GM06990 (cell line): Measurements from ENCODE around the gene AKT1.

Experiments
- DNase-seq: peaks from one replicate; pipeline ENCODE4 v3.0.0-alpha.2; 2011; ENCODE audit not compliant: insufficient read length; ENCODE audit errors: extremely low read depth
- H3K27me3 ChIP-seq: replicated peaks from 2 replicates; pipeline ENCODE4 v1.6.0; 2011; ENCODE audit warnings: low read length; ENCODE audit not compliant: control insufficient read depth, insufficient read depth
- H3K36me3 ChIP-seq: 2 replicates; pipeline ENCODE4 v1.5.1; 2011; ENCODE audit warnings: low read length; ENCODE audit not compliant: control insufficient read depth, insufficient read depth
- H3K4me3 ChIP-seq: replicated peaks from 2 replicates; pipeline ENCODE4 v1.5.1; 2011; ENCODE audit warnings: low read depth, mild to moderate bottlenecking, control low read depth, low read length
- TF ChIP-seq, protein P1 (sequence below): IDR thresholded peaks from 2 replicates; pipeline ENCODE4 v1.5.1; 2011; ENCODE audit warnings: low read length, control low read depth, mild to moderate bottlenecking, inconsistent platforms; ENCODE audit not compliant: insufficient read depth, poor library complexity, severe bottlenecking

Gene AKT1

DNA sequence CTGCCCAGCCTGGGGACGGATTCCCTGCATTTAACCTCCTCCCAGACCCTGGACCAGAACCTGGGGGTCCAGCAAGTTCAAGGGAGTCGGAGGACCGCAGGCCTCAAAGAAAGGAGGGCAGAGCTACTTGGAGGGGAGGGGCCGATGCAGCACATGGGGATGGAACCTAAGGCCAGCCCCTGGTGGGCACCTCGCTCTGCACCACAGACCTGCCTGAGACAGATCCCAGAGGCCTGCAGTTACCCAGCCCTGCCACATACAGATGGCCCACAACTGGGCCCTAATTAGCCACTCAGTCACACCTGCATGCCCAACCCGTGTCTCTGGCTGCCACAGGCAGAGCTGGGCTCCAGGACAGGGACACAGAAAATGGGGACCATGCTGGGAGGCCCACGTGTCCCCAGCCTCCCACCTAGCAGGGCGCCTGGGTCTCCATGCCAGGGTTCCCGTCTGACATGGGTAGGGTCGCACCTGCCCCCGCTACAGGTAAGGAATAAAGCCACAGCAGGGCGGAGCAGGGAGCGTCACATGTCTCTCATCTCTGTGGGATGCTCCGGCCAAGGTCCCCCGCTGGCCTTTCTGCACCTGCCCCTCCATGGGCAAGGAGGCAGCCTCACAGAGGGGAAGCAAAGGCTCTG is 16.7 kb downstream of the AKT1 start:
- H3K4me3 ChIP-seq = no peak overlapping the region
- H3K36me3 ChIP-seq = peaks cover 18% of the 10 kb centered on the region
- no peak for DNase-seq
- TF ChIP-seq, protein P1, sequence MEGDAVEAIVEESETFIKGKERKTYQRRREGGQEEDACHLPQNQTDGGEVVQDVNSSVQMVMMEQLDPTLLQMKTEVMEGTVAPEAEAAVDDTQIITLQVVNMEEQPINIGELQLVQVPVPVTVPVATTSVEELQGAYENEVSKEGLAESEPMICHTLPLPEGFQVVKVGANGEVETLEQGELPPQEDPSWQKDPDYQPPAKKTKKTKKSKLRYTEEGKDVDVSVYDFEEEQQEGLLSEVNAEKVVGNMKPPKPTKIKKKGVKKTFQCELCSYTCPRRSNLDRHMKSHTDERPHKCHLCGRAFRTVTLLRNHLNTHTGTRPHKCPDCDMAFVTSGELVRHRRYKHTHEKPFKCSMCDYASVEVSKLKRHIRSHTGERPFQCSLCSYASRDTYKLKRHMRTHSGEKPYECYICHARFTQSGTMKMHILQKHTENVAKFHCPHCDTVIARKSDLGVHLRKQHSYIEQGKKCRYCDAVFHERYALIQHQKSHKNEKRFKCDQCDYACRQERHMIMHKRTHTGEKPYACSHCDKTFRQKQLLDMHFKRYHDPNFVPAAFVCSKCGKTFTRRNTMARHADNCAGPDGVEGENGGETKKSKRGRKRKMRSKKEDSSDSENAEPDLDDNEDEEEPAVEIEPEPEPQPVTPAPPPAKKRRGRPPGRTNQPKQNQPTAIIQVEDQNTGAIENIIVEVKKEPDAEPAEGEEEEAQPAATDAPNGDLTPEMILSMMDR = no peak
- no peaks in the 10 kb centered on the region for H3K27me3 ChIP-seq

DNA sequence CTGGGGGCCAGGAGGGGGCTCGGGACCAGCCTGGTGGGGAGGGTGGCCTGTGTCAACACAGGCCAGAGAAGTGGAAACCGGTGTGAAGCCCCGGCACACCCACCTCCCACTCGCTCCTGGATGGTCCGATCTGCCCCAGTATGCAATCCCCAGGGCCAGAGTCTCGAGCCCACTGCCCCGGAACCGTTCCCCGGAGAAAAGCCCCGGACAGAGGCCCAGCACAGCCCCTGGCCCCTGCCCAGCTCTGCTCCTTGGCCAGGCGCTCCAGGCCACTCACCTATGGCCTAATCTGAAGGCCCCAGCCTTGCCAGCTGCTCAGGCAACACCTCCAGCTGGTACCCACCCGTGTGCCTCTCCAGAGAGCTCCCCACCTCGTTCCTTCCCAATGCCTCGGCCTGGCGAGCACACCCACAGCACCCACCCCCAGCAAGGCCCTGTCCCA is 17.7 kb downstream of the AKT1 start:
- no peak for DNase-seq
- TF ChIP-seq, protein P1 = no peak

DNA sequence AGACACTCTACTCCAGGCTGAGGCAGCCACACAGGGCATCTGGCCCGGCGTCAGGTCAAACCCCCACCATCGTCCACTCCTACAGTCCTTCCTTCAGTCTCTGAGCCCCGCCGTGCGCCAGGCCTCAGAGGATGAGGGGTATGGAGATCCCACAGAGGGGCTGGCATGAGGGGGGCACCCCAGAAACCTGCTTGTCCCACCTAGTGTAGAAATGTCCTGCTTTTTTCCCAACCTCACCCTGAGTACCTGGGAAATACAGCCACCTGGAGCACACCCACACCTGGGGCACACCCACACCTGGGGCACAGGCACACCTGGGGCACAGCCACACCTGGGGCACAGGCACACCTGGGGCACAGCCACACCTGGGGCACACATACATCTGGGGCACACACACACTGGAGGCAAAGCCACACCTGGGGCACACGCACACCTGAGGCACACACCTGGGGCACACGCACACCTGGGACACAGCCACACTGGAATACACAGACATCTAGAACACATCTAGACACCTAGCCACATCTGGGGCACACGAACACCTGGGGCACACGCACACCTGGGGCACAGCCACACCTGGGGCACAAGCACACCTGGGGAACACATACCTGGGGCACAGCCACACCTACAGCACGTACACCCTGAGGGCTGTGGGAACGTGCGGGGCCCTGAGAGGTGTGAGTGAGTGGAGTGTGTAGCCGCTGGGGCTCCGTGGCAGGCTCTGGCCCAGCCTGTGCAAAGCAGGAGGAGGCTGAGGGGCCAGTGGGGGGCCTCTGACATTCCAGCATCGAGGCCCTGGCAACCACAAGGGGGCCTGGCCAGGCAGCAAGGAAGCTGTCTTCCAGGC is 18.4 kb downstream of the AKT1 start:
- DNase-seq = no peak
- TF ChIP-seq, protein P1 = no peak
- peaks cover 25% of the 10 kb centered on the region for H3K36me3 ChIP-seq

More for the DNA sequence above, 17.7 kb downstream of the AKT1 start:
- H3K27me3 ChIP-seq = no peaks in the 10 kb centered on the region
- peaks cover 24% of the 10 kb centered on the region for H3K36me3 ChIP-seq
- no peak overlapping the region for H3K4me3 ChIP-seq

DNA sequence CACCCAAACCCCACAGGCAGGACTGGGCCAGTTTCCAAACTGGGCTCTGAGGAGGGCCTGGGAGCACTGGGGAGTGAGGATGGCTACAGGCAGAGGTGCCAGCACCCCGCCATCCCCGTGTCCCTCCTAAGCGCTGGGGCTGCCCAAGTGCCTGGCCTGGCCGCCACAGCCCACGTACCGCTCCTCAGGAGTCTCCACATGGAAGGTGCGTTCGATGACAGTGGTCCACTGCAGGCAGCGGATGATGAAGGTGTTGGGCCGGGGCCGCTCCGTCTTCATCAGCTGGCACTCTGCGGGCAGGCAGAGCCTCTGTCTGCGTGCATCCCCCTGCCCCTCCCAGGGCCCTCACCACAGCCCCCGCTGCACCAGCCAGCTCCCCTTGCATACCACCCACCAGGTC is 19.1 kb downstream of the AKT1 start:
- Histone ChIP-seq H3K4me3 (no peak overlapping the region), H3K27me3 (no peaks in the 10 kb centered on the region), H3K36me3 (peaks cover 31% of the 10 kb centered on the region)
- no peak for DNase-seq
- TF ChIP-seq, protein P1 = no peak

More for the DNA sequence above, 18.4 kb downstream of the AKT1 start:
- Histone ChIP-seq H3K4me3 (no peak overlapping the region), H3K27me3 (no peaks in the 10 kb centered on the region)

DNA sequence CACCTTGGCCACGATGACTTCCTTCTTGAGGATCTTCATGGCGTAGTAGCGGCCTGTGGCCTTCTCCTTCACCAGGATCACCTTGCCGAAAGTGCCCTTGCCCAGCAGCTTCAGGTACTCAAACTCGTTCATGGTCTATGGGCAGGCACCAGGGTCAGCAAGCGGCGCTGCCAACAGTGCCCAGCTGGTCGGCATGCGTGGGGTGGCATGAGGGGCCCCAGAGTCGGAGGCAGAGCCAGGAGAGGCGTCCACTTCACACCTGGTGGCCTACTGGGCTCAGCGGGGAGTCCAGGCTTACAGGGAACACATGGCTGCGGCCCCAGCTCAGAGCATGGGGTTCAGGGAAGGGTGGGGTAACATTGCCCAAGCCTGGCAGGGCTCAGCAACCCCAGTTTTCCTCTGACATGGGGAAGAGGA is 20.5 kb downstream of the AKT1 start:
- Histone ChIP-seq H3K27me3 (no peaks in the 10 kb centered on the region), H3K4me3 (no peak overlapping the region), H3K36me3 (peaks cover 39% of the 10 kb centered on the region)
- TF ChIP-seq, protein P1 = no peak
- DNase-seq = no peak
